Small intestine (tissue), 7 donors: ENCODE results near the gene MSN. TPM values are rescaled to one million over a fixed set of nuclear protein-coding genes. Genes with fewer than 3 reads are reported as not detected.
A peak's percentile ranks its signal among the peaks of the same experiment; 100 is the strongest.

ENCODE experiments used
- DNase-seq, 2 donors: peaks; one replicate each; pipeline versions ENCODE4 v3.0.0 to v3.0.0-alpha.2; 2013
- FAIRE-seq: peaks from 2 replicates; lab custom pipeline; 2012; peaks lifted over from hg19 to GRCh38; lab: Jason Lieb, UNC
- H3K27ac ChIP-seq, 3 donors: one replicate each; pipeline ENCODE4 v1.5.1; 2013; ENCODE audit warnings: low read length in 2 of 3, mild to moderate bottlenecking in 2 of 3, control low read depth in 1 of 3, inconsistent platforms in 1 of 3, low read depth in 1 of 3, moderate library complexity in 1 of 3
- H3K27me3 ChIP-seq, 3 donors: one replicate each; pipeline ENCODE4 v1.6.1; 2013; ENCODE audit warnings: low read length in 3 of 3, inconsistent platforms in 1 of 3; ENCODE audit not compliant: control insufficient read depth in 3 of 3, insufficient read depth in 3 of 3
- H3K36me3 ChIP-seq, 3 donors: one replicate each; pipeline ENCODE4 v1.6.1; 2013; ENCODE audit warnings: low read length in 3 of 3, inconsistent platforms in 1 of 3, low read depth in 1 of 3, mild to moderate bottlenecking in 1 of 3, moderate library complexity in 1 of 3; ENCODE audit not compliant: control insufficient read depth in 3 of 3, insufficient read depth in 2 of 3
- H3K4me1 ChIP-seq, 3 donors: one replicate each; pipeline ENCODE4 v1.6.1; 2013; ENCODE audit warnings: low read length in 2 of 3, inconsistent platforms in 1 of 3, low read depth in 1 of 3, mild to moderate bottlenecking in 1 of 3, moderate library complexity in 1 of 3; ENCODE audit not compliant: control insufficient read depth in 3 of 3, insufficient read depth in 2 of 3
- H3K4me3 ChIP-seq, 3 donors: one replicate each; pipeline ENCODE4 v1.5.1; 2013; ENCODE audit warnings: low read length in 3 of 3, control low read depth in 1 of 3, inconsistent platforms in 1 of 3, low read depth in 1 of 3, mild to moderate bottlenecking in 1 of 3, moderate library complexity in 1 of 3
- H3K9me3 ChIP-seq, 2 donors: one replicate each; pipeline ENCODE4 v1.6.1; 2013; ENCODE audit warnings: low read depth in 1 of 2, low read length in 1 of 2; ENCODE audit not compliant: control insufficient read depth in 2 of 2, insufficient read depth in 1 of 2
- WGBS, 3 donors: extraction: QIAGEN DNeasy Blood & Tissue Kit; methylation state at CpG; one replicate each; pipeline ENCODE4 v1.1.7; 2013; 5-methylcytosine and 5-hydroxymethylcytosine counted together
- polyA plus RNA-seq, 4 donors: library from polyadenylated mRNA; stranded (reverse) in 3 of 4; unstranded in 1 of 4; fragments of 200-250 nt in 3 of 4; fragments of 120-200 nt in 1 of 4; gene quantifications; one replicate each; pipeline versions ENCODE4 v1.2.1 to v1.2.3, GENCODE V29; 2013
- donor health status: healthy with polysubstance abuse.
- donor health status: control.
- donor health status: control.
- donor health status: Bipolar disorder and iron deficiency.
- donor health status: healthy.

Gene MSN
- polyA plus RNA-seq, 4 donors: 13.6 to 63.4 (median 43.4) TPM

GRCh38 chrX:65677954-65678469 lies 10.6 kb downstream of the MSN start:
- Histone ChIP-seq H3K4me1 (peaks cover 0 to 9% (median 0%) of the 10 kb centered on the region in 3 donors), H3K9me3 (no peaks in the 10 kb centered on the region), H3K36me3 (no peaks in the 10 kb centered on the region), H3K27me3 (no peaks in the 10 kb centered on the region), H3K27ac (peak overlapping the region in 2 of 3 donors; percentile 38 to 93), H3K4me3 (no peak overlapping the region)
- DNase-seq (peak in 1 of 2 donors; percentile 2), FAIRE-seq (no peak)
- WGBS, 3 donors: 45 to 53% (median 47%) methylated on average over 3 of the region's 3 CpGs

GRCh38 chrX:65679071-65679540 lies 11.7 kb downstream of the MSN start:
- DNase-seq (no peak), FAIRE-seq (no peak)
- WGBS, 3 donors: 0 to 29% (median 17%) methylated on average over 1 of the region's 1 CpG
- Histone ChIP-seq H3K9me3 (no peaks in the 10 kb centered on the region), H3K36me3 (no peaks in the 10 kb centered on the region), H3K27ac (peak overlapping the region in 1 of 3 donors; percentile 93), H3K4me1 (peaks cover 0 to 6% (median 0%) of the 10 kb centered on the region in 3 donors), H3K4me3 (no peak overlapping the region), H3K27me3 (no peaks in the 10 kb centered on the region)

GRCh38 chrX:65681810-65682209 lies 14.4 kb downstream of the MSN start:
- no peaks in the 10 kb centered on the region for H3K27me3 ChIP-seq
- no peak overlapping the region for H3K27ac ChIP-seq
- DNase-seq (no peak), FAIRE-seq (no peak)
- H3K4me1 ChIP-seq: peaks cover 0 to 9% (median 0%) of the 10 kb centered on the region in 3 donors
- no peaks in the 10 kb centered on the region for H3K9me3 ChIP-seq
- H3K4me3 ChIP-seq: no peak overlapping the region
- H3K36me3 ChIP-seq: no peaks in the 10 kb centered on the region

- no peak overlapping the region for H3K4me3 ChIP-seq
- no peaks in the 10 kb centered on the region for H3K27me3 ChIP-seq
- H3K36me3 ChIP-seq: no peaks in the 10 kb centered on the region
- no peak overlapping the region for H3K27ac ChIP-seq
- peaks cover 0 to 13% (median 0%) of the 10 kb centered on the region in 3 donors for H3K4me1 ChIP-seq
- WGBS, 3 donors: 87 to 100% (median 100%) methylated on average over 1 of the region's 1 CpG
- FAIRE-seq (no peak), DNase-seq (no peak)
- no peaks in the 10 kb centered on the region for H3K9me3 ChIP-seq
These were observed 17.7 kb downstream of the MSN start for GRCh38 chrX:65685112-65685511.

- no peak for DNase-seq
- no peaks in the 10 kb centered on the region for H3K36me3 ChIP-seq
- FAIRE-seq: no peak
- no peaks in the 10 kb centered on the region for H3K27me3 ChIP-seq
- peaks cover 0 to 13% (median 0%) of the 10 kb centered on the region in 3 donors for H3K4me1 ChIP-seq
- peak overlapping the region in 1 of 3 donors; percentile 20 for H3K27ac ChIP-seq
- no peak overlapping the region for H3K4me3 ChIP-seq
- no peaks in the 10 kb centered on the region for H3K9me3 ChIP-seq
These were observed 18.8 kb downstream of the MSN start for GRCh38 chrX:65686236-65686635.

- 60 to 83% (median 69%) methylated on average over 3 of the region's 3 CpGs for WGBS, 3 donors
- no peak for FAIRE-seq
- Histone ChIP-seq H3K4me3 (no peak overlapping the region), H3K27me3 (no peaks in the 10 kb centered on the region), H3K27ac (peak overlapping the region in 1 of 3 donors; percentile 54), H3K36me3 (no peaks in the 10 kb centered on the region), H3K4me1 (peaks cover 0 to 13% (median 0%) of the 10 kb centered on the region in 3 donors), H3K9me3 (no peaks in the 10 kb centered on the region)
- DNase-seq: no peak
These were observed 19.9 kb downstream of the MSN start for GRCh38 chrX:65687367-65687766.

GRCh38 chrX:65688403-65688871 lies 21.0 kb downstream of the MSN start:
- Histone ChIP-seq H3K36me3 (no peaks in the 10 kb centered on the region), H3K4me1 (peaks cover 0 to 11% (median 0%) of the 10 kb centered on the region in 3 donors), H3K4me3 (no peak overlapping the region), H3K27me3 (no peaks in the 10 kb centered on the region), H3K27ac (peak overlapping the region in 1 of 3 donors; percentile 40), H3K9me3 (no peaks in the 10 kb centered on the region)
- DNase-seq (no peak), FAIRE-seq (no peak)
- WGBS, 3 donors: 33 to 64% (median 54%) methylated on average over 3 of the region's 3 CpGs

GRCh38 chrX:65689377-65689776 lies 21.9 kb downstream of the MSN start:
- DNase-seq (no peak), FAIRE-seq (no peak)
- Histone ChIP-seq H3K9me3 (no peaks in the 10 kb centered on the region), H3K36me3 (no peaks in the 10 kb centered on the region), H3K4me1 (peaks cover 0 to 11% (median 0%) of the 10 kb centered on the region in 3 donors), H3K27ac (peak overlapping the region in 1 of 3 donors; percentile 40), H3K27me3 (no peaks in the 10 kb centered on the region), H3K4me3 (no peak overlapping the region)
- WGBS, 3 donors: 60 to 96% (median 92%) methylated on average over 2 of the region's 2 CpGs
